Activated CD4-positive, alpha-beta T cell treated with anti-CD3 and anti-CD28 coated beads, Interleukin-2, amount 50 U/mL, for 1 hour (primary cell): ENCODE measurements around the gene PWWP2B.

Experiments
- DNase-seq: peaks from one replicate; pipeline ENCODE4 v3.0.0-alpha.2; 2020

The PWWP2B gene

DNA sequence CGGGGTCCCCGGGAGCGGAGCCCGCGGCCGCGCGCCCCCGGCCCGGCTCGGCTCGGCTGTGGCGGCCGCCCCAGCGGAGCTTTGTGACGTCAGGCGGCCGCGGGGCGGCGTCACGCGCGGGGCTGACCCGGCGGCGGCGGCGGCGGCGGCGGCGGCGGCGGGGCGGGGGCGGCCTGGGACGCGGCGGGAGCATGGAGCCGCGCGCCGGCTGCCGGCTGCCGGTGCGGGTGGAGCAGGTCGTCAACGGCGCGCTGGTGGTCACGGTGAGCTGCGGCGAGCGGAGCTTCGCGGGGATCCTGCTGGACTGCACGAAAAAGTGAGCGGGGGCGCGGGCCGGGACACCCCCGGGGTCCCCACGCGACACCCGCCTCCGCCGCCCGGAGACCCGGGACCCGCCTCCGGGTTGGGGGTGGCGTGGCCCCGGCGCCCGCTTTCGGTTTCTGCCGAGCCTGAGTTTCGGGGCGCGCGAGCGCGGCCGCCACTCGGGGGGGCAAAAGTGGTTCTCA, at the start of gene PWWP2B:
TSS of gene PWWP2B (plus strand) at position 165 of the 506 bp plus-strand sequence. CDS start at position 192, 27 bp downstream.
- peak; percentile 62 for DNase-seq

DNA sequence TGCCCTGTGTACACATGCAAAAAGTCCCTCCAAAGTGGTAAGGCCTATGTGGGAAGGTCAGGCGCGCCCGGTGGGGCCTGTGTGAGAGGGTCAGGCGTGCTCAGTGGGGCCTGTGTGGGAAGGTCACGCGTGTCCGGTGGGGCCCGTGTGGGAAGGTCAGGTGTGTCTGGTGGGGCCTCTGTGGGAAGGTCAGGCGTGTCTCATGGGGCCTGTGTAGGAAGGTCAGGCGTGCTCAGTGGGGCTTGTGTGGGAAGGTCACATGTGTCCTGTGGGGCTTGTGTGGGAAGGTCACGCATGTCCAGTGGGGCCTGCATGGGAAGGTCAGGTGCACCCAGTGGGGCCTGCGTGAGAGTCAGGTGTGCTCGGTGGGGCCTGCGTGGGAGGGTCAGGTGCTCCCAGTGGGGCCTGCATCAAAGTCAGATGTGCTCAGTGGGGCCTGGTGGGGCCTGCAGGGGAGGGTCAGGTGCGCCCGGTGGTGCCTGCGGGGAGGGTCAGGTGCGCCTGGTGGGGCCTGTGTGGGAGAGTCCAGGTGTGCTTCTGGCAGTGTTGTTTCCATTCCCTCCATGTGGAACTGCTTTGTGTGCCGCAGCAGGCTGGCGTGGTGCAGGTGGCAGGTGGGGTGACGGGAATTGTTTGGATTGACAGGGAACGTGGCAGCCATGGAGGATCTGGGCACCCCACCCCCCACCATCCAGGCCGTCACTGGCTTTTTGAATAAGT, 49.6 kb upstream of the PWWP2B start:
- DNase-seq, result no peak

DNA sequence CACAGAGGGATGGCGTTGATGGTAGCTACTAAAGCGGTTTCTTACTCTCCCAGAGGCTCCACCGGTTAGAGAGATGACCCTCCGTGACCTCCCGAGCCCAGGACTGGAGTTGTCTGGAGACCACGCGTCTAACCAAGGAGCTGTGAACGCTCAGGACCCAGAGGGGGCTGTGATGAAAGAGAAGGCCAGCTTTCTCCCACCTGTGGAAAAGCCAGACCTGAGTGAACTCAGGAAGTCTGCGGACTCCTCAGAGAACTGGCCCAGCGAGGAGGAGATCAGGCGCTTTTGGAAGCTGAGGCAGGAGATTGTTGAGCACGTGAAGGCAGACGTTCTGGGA, 49.1 kb upstream of the PWWP2B start:
- DNase-seq, result no peak

DNA sequence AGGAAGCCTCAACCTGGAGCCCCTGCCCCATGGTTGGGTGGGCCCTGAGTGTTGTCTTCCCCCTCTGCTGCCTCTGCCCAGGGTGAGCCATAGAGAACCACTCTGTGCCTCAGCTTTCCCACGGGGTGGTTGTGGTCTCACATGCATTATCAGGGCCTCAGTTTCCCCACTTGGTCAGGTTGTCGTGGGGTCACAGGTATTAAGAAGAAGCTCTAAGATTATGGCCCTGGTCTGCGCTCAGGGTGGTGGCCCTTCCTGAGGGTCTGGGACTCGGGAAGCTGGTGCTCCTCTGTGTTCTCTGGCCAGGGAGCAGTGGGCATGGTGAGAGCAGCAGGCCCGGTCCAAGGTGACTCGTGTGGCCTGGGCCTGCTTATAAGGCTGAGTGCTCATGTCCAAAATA, 47.2 kb upstream of the PWWP2B start:
- DNase-seq, result no peak

DNA sequence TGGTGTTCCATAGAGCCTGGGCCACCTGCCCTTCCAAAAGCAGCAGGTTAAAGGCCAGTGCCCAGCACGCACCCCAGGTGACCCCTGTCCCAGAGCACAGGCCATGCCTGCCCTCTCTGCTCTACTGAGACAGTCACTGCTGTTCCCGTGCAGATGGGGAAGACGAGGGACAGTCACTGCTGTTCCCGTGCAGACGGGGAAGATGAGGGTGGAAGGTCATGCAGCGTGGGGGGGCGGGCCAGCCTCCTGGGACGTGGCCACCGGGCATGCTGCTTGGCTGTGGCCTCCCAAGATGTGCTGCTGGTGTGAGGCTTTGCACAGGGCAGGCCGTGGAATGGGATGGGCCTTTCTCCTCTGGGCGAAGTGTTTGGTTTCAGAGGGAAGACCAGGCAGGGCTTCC, 46.6 kb upstream of the PWWP2B start:
- DNase-seq, result no peak

DNA sequence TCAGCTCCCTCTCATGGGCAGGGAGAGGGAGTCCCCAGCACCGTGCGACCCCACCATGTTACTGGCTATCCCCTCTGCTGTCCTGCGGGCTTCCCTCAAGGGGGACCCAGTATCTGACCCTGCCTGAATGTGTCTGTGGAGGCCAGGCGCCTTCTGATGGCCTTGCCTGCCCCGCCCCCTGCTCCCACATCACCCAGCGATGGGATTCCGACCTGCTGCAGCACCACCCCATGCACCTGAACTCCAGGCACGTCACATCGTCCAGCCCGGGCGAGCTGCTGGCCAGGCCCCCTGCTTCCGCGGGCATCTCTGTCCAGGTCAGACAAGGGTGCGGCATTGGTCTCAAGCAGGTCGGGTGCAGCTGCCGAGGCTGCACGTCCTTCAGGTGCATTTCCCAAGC, 46.1 kb upstream of the PWWP2B start:
- DNase-seq, result no peak

DNA sequence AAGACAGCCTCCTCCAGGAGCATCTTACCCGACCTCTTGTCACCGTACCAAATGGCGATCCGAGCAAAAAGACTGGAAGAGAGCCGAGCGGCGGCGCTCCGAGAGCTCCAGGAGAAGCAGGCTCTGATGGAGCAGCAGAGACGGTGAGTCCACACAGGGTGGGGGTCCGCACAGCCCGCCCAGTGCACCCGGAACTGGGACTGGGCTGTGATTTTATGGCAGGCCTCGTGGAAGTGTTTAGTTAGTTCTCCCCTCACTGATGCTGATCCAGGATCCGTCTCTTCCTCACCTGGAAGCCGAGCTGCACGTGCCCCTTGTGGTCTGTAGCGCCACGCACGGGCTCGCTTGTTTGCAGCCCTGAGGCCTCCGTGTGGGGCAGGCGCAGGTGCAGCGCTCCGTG, 45.4 kb upstream of the PWWP2B start:
- DNase-seq, result no peak

DNA sequence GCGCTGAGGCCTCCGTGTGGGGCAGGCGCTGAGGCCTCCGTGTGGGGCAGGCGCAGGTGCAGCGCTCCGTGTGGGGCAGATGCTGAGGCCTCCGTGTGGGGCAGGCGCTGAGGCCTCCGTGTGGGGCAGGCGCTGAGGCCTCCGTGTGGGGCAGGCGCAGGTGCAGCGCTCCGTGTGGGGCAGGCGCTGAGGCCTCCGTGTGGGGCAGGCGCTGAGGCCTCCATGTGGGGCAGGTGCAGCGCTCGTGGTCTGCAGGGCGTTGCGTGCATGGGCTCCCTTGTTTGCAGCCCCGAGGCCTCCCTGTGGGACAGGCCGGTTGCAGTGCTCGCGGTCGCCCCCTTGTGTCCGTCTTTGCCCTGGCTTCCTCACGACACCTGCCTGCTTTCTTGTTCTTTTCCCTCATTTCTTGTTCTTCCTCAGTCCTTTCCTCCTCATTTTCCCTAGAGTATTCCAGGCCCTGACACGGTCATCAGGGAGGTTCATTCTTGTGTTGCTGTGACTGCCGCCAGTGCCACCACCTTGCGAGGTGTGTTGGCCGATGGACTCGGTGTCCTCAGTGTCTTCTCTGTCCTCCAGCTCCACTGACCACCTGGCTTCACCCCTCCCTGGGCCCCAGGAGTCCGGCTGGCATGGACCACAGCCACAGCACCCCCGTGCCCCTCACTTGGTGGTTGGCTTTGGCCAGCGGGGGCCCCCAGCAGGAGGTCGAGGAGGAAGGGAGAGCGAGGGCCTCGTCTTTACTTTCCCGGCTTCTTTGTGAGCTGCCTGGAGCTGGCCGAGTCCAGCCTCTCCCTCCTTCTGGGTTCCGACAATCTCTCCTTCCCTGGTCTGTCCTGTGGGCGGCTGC, 44.3 kb upstream of the PWWP2B start:
- peak; percentile 82 for DNase-seq

DNA sequence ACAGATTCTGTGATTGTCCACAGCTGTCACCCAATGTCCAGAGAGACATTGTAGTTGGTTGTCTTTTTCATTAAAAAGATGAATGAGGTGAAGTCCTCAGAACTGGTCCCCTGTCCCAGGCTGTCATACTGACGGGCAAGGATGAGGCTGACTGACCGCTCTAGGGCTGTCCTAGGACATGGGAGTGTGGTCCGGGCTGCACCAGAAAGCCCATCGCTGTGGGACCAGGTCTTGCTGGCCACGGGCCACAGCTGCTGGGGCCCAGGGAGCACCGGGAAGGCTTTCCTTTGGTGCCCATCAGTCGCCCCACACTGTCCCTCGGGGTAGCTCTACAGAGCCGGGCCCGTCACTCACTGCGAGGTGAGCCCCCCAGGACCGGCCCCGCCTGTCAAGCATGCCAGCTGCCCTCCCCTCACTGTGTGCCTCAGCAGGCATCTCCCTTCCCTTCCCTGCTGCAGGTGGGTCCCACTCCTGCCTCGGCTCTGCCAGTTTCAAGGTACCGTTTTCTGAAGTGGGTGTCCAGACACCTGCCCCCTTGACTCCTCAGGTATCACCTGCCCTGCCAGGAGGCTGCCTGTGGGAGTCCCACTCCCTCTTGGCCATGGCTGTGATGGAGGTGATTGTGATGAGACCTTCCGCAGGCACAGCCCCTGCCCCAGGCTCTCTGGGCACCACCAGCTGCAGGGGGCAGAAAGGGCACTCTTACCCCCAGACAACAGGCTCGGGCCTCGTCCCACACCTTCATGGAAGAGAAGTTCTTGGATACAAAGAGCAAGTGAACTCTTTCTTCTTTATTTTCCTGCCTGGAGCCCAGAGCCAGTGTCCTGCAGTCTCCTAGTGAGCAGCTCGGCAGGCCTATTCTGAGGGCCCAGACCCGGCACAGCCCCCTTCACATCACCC, 43.3 kb upstream of the PWWP2B start:
- no peak for DNase-seq

DNA sequence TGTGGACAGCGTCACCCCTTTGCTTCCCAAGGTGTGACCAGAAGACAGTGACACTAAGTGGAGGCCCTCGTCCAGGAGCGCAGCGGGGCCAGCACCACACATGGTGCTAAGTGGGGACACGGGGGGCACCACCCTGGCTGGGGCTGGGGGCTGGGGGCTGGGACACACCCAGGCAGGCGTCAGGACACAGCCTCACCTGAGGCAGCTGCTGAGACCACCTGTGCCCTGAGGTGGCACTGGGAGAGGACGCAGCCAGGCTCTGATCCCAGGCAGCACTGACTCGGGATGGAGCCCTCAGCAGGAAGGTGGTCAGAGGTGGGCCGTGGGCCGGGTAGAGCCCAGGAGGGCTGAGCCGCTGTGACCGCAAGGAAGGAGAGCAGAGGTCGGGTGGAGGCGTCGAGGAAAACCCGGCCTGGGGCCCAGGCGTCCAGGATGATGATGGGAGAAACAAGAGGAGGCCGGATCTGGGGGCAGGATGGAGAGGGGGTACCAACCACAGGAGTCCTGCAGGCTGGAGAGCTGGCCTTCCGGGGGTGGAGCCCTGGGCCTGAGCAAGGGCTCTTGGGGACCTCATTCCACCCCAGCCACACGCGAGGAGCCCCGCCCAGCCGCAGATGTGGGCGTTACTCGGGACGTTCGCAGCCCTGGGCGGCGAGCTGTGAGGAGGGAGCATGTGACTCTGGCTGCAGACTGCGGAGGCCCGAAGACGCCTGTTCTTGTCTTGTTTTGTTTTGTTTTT, 42.5 kb upstream of the PWWP2B start:
- no peak for DNase-seq

DNA sequence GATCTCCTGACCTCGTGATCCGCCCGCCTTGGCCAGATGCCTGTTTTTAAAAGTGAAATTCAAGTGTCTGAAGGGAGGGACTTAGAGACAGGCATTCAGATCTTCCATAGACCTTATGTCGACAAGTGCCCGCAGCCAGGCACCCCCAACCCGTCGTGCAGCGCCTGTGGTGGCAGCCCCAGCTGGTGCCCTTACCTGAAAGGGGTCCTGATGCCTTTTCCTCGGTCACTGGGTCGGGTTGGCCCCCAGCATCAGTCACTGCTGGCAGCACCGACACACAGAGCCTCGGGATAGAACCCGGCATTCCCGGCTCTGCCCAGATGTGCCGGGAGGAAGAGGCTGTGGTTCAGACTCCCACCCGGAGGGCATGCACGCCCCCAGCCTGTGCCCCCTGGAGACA, 41.7 kb upstream of the PWWP2B start:
- no peak for DNase-seq

DNA sequence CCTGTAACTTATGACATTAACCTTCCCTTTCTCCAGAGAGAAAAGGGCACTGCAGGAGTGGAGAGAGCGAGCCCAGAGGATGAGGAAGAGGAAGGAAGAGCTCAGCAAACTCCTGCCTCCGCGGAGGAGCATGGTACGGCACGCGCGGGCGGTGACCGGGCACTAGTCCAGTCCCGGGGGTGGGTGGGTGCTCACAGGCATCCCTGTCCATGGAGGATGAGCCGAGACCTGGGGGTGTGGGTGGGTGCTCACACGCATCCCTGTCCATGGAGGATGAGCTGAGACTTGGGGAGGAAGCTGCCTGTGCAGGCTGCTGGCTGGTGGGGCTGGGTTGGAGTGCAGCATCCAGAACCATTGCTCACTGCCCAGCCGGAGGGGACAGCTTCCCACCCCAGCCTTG, 41.2 kb upstream of the PWWP2B start:
- no peak for DNase-seq

DNA sequence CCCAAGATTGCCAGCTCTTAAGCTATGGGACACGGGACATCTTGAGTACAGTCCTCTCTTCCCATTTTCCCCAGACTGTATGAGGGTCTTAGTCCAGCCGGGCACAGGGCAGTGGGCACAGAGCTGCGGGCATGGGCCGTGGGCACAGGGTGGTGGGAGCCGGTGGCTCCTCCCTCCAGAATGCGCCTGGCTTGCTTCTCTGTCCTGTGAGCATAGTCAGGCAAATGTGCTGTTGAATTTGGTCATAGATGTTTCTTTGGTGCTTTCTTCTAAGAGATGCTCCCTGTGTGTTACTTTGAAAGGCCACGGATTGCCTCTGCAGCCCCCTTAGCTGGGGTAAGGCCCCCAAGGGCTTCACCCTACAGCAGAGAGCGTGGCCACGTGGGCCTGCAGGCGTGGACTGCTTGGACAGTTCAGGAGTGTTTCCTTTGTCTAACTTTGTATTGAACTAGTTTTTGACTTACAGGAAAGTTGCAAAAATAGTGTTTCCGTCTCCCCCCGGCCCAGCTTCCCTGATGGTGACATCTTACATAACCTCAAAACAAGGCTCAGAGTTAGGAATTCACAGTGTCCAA, 40.3 kb upstream of the PWWP2B start:
- no peak for DNase-seq

DNA sequence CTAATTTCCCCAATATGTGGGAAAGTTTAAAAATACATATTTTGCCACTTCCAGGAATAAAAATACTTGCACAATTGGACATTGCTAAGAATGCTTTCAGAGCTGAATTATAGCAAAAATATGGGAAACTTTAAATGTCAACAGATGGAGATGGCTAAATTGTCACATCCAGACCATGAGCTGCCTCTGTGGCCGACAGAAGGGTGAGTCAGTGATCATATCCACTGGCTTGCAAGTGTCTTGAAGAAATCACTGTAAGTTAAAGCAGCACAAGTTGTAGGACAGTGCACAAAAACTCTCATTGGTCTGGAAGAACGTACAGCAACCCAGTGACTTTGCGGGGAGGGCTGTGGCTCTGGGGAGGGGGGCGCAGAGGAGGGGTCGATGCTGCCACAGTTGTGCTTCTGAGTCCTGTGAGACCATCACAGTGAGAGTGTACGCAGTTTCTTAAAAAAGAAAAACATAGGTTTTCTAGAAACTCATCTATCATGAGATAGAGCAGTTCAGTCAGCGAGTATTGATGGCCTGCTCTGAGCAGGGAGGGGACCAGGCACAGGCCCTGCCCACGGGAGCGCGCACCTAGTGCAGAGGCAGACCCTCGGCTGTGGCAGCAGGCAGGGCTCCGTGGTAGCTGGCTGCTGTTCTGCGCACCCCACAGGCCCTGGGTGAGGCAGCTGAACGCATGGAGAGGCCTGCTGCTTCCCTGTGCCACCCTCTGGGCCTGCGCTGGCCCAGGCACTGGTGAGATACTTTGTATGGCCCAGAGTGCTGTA, 39.5 kb upstream of the PWWP2B start:
- DNase-seq, result no peak

DNA sequence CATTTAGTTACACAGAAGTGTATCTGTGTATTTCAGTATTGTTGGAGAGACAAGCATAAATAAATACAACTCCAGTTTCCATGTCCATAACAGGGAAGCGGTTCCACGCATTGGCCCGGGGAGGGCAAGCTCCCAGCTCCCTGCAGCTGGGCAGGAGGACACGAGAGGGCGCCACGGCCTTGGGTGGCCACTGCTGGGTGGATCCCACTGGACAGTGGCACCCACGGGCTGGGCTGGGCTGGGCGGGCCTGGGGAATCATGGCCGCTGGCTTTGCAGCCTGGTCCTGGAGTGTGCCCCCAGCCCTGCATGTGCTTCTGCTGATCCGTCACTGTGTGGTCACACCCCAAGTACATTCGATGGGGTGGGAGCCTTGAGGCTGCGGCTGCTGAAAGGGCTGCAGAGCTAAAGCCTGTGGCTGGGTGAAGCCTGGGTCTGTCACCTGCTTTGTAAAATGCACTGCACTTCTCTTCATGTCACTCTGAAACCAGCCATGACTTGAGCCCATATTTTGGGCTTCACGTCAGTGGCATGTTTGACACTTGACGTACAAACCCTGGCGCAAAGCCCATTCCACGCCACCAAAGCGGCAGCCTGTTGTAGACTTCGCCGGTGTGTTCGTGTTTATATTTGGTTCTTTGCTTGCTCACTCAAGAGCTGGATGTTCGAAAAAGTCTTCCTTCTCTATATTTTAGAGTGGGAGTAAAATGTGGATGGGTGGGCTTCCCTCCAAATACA, 37.5 kb upstream of the PWWP2B start:
- DNase-seq, result no peak

DNA sequence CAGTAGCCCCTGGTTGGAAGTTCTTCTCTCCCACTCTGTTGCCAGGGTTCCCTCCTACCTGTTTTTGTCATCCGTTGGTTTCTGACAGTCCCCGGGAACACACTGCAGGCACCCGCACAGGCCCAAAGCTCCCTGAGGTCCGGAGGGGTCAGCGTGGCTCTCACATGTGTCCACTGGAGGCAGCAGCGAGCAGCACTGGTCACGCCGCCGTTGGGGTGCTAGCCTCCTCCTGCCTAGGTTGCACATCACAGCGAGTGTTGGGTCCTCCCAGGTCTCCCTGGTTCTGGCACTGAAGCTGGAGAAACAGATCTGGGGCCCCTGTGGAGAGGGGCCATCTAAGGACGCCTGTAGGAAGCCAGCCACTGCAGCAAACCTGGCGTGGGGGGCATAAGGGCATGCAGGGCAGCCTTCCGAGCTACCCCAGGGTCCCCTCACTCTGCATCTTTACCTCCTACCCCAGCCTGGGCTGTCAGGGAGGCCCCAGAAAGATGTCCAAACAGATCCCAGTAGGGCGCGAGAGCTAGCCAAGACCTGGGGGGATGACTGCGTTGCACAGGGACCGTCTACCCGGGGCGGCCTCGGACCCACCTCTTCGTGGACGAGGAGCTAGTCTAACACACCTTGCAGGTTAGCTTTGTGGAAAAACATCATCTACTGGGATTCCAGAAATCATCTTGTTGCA, 36.1 kb upstream of the PWWP2B start:
- peak; percentile 29 for DNase-seq

DNA sequence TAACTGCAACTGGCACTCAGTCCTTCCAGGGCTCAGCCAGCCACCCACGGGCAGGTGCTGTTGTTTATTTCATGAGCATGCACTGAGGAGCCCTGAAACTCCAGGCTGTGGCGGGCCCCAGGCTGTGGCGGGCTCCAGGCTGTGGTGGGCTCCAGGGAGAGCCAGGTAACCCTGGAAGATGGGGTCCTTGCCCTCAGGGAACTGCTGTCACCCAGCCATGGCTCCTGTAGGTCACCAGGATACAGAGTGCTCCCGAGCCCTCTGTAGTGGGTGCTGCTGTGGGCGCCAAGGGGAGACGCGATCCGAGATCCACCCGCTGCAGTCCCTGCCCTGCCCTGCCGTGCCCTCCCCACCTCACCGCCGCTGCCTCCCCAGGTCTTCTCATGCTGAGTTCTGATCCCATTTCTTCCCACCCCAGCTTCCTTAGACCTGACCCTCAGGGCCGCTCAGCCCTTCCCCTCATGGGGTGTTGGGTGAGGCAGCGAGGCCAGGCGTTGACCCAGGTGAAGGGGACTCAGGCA, 35.4 kb upstream of the PWWP2B start:
- DNase-seq, result no peak

DNA sequence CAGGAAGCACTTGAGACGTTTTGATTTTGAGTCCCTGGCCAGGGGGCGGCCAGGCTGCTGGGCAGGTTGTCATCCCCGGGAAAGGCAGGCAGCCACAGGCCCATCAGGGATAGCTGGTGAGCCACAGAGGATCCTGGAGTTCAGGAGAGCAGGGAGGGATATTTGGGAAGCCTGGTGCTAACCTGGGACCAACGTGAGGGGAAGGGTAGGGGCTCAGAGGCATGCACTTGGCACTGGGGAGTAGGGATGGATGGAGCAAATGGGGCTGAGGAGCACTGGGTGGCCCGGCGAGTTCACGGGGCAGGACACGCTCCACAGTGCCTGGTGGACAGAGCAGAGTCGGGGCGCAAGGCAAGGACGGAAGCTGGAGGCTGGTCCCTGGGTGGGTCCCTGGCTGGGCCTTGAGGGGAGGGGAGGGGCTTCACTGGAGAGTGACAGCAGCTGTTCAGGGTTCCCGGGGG, 34.8 kb upstream of the PWWP2B start:
- no peak for DNase-seq

DNA sequence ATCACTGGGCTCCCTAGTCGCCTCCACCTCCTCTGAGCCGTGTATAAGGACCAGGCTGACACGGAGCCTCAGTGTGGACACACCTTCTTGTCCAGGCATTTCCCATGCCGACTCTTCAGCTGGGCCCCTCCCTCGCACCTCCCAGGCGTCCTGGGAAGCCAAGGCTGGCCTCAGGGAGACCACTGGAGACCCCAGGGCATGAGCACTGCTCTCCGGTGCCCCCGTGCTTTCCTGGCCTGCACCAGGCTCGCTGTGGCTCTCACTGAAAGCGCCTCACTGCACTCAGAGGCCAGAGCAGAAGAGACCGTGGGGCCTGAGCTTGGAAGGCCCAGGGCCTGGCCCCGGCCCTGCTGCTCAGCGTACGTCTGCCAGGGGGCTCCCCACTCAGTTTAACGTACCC, 33.6 kb upstream of the PWWP2B start:
- no peak for DNase-seq
